HG03460 (cell line): Measurements from ENCODE around the gene KLK5.

ENCODE experiments used
- ATAC-seq: cut with Tn5 transposase; IDR thresholded peaks from one replicate; pipeline ENCODE4 v1.9.1; 2021; ENCODE audit not compliant: unreplicated experiment

KLK5 gene

DNA sequence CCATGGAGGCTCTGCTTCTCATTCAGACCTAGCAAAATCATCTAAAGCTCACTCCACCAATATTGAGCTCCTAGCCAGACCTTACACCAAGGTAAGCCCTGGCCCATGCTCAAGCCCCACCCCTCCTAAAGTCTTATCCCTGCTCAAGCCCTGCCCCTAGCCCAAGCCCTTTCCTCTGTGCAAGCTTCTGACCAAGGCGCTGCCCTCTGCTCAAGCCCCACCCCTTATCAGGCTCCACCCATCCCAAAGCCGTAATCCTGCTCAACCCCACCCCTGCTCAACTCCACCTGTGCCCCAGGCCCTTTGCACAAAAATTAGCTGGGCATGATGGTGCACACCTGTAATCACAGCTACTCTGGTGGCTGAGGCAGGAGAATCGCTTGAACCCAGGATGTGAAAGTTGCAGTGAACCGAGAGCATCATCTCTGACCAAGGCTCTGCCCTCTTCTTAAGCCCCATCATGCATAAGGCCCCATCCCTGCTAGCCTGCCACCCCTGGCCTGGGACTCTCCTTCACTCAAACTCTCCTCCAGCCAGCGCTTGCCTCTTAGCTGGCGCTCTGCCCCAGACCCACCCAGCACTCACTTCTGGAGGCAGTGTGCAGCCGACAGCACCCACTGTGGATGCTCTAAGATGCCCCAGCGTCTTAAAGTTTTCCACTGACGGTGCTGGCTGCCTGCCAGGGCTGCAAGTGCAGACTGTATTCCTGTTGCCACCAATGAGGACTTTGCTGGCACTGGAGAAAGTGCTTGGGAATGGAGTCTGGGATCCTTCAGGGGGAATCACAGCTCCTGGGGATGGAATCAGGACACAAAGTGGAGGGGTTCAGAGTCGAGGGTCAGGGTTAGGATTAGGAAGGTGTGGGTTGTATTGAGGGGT is 58.1 kb downstream of the KLK5 start:
- ATAC-seq = no peak
